AG10803 (cell line): Measurements from ENCODE around the gene CROCC2.

Experiments used
- DNase-seq: peaks from one replicate; pipeline ENCODE4 v3.0.0; 2010; ENCODE audit warnings: low read depth
- H3K4me3 ChIP-seq: 2 replicates; pipeline ENCODE4 v1.5.1; 2011; ENCODE audit warnings: mild to moderate bottlenecking, low read length, control low read depth
- TF ChIP-seq, protein P1 (sequence below): conservative IDR thresholded peaks from 2 replicates; pipeline ENCODE4 v1.5.1; 2011; ENCODE audit warnings: mild to moderate bottlenecking, low read length, control low read depth, inconsistent platforms

Gene CROCC2

DNA sequence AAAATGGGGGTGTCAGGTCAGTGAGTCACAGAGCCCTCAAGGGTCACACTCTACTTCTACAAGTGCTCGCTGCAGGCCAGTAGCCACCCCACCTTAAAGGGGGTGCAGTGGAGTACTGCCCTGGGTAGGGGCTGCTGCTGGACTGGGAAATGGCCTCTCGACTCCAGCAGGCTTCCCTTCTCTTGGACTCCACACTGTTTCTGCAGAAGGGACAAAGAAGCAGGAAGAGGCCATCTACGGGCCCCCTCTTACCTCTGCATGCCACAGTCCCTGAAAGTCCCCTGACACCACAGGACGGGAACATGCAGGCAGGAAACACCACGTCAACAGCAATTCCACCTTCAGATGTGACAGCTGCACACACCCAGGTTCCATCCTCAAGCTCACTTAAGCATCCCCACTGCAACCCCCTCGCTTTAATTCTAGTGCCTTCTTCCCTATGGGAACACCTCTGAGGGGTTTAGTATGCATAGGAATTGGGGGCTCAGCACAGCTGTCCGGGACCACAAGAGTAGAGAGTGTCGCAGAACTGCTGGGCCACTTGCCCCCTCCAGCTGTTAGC, 114.6 kb downstream of the CROCC2 start:
- H3K4me3 ChIP-seq, result no peak overlapping the region
- TF ChIP-seq, protein P1, sequence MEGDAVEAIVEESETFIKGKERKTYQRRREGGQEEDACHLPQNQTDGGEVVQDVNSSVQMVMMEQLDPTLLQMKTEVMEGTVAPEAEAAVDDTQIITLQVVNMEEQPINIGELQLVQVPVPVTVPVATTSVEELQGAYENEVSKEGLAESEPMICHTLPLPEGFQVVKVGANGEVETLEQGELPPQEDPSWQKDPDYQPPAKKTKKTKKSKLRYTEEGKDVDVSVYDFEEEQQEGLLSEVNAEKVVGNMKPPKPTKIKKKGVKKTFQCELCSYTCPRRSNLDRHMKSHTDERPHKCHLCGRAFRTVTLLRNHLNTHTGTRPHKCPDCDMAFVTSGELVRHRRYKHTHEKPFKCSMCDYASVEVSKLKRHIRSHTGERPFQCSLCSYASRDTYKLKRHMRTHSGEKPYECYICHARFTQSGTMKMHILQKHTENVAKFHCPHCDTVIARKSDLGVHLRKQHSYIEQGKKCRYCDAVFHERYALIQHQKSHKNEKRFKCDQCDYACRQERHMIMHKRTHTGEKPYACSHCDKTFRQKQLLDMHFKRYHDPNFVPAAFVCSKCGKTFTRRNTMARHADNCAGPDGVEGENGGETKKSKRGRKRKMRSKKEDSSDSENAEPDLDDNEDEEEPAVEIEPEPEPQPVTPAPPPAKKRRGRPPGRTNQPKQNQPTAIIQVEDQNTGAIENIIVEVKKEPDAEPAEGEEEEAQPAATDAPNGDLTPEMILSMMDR, result no peak
- no peak for DNase-seq

GRCh38 chr2:241025639-241026038, 119.5 kb downstream of the CROCC2 start:
- TF ChIP-seq, protein P1, result no peak
- DNase-seq, result no peak
- H3K4me3 ChIP-seq, result no peak overlapping the region

- H3K4me3 ChIP-seq, result no peak overlapping the region
- DNase-seq, result no peak
- TF ChIP-seq, protein P1, result no peak
Observed at GRCh38 chr2:241029599-241030332, 123.6 kb downstream of the CROCC2 start.

GRCh38 chr2:241030333-241030680, 124.2 kb downstream of the CROCC2 start:
- TF ChIP-seq, protein P1, result no peak

DNA sequence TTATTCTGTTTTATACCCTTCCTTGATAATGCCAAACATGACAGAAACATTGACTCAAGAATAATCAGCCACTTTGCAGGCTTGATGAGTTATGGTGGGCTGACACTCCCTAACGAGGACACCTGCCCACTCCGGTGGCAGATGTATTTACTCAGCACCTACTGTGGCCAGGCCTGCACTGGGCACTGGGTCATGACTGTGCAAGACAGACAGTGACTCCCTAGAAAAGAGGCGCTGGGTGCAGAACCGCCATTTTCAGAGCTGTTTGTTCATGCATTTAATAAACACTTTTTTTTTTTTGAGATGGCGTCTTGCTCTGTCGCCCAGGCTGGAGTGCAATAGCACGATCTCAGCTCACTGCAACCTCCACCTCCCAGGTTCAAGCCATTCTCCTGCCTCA, 124.7 kb downstream of the CROCC2 start:
- H3K4me3 ChIP-seq, result no peak overlapping the region
- TF ChIP-seq, protein P1, result no peak
- DNase-seq, result no peak

More at GRCh38 chr2:241030333-241030680, 124.2 kb downstream of the CROCC2 start:
- no peak overlapping the region for H3K4me3 ChIP-seq
- DNase-seq, result no peak

GRCh38 chr2:241031436-241032165, 125.5 kb downstream of the CROCC2 start:
- DNase-seq, result no peak
- H3K4me3 ChIP-seq, result no peak overlapping the region
- TF ChIP-seq, protein P1, result no peak
